Kidney tubule cell (primary cell): ENCODE data around the gene INPP5A.
"Not testable (repeated sequence)": the region's sequence is repeated elsewhere in the genome, so short reads cannot be mapped to it uniquely, and the experiment has no call there.

Source experiments
- DNase-seq: peaks from one replicate; pipeline ENCODE4 v3.0.0-alpha.2; 2018; ENCODE audit warnings: low spot score

INPP5A gene

GRCh38 chr10:132825783-132826523, 288.4 kb downstream of the INPP5A start:
- DNase-seq: not testable (repeated sequence)

GRCh38 chr10:132826524-132827422, 289.2 kb downstream of the INPP5A start:
- no peak for DNase-seq

- DNase-seq: no peak
Measured at GRCh38 chr10:132827423-132827789, 289.8 kb downstream of the INPP5A start.

- no peak for DNase-seq
Measured at GRCh38 chr10:132827861-132828539, 290.4 kb downstream of the INPP5A start.

GRCh38 chr10:132828681-132829080, 291.1 kb downstream of the INPP5A start:
- DNase-seq: no peak

GRCh38 chr10:132829403-132829802, 291.8 kb downstream of the INPP5A start:
- DNase-seq: no peak

- DNase-seq: no peak
Measured at GRCh38 chr10:132832186-132832969, 294.8 kb downstream of the INPP5A start.
